Neural progenitor cell (in vitro differentiated cells): Measurements from ENCODE around the gene ACACA.

ENCODE experiments used
- CTCF ChIP-seq: fragments of 200-600 bp; sonication (generic); IDR thresholded peaks from 2 replicates; pipeline ENCODE4 v1.5.1; 2017; ENCODE audit warnings: antibody characterized with exemption, mild to moderate bottlenecking
- EZH2 ChIP-seq: fragments of 200-600 bp; sonication (generic); IDR thresholded peaks from 2 replicates; pipeline ENCODE4 v1.6.1; 2017; ENCODE audit warnings: antibody characterized with exemption, mild to moderate bottlenecking, moderate library complexity
- EZH2phosphoT487 ChIP-seq: fragments of 200-600 bp; sonication (generic); IDR thresholded peaks from 2 replicates; pipeline ENCODE4 v1.6.1; 2017; ENCODE audit warnings: antibody characterized with exemption

GRCh38 chr17:37294888-37295287 is 111.7 kb downstream of the ACACA start:
- TF ChIP-seq EZH2 (no peak), CTCF (no peak), EZH2phosphoT487 (no peak)
